Large intestine (tissue), 3 donors: ENCODE data around the gene NR2F1. TPM values are rescaled to one million over a fixed set of nuclear protein-coding genes. Genes with fewer than 3 reads are reported as not detected.

Source experiments
- DNase-seq, 2 donors: peaks; one replicate each; pipeline versions ENCODE4 v3.0.0 to v3.0.0-alpha.2; 2013
- H3K27ac ChIP-seq: one replicate; pipeline ENCODE4 v1.5.1; 2013; ENCODE audit warnings: low read length
- H3K27me3 ChIP-seq: 2 replicates; pipeline ENCODE4 v1.6.1; 2013; ENCODE audit warnings: low read length; ENCODE audit not compliant: control insufficient read depth, insufficient read depth
- H3K36me3 ChIP-seq: 2 replicates; pipeline ENCODE4 v1.6.1; 2013; ENCODE audit warnings: low read length; ENCODE audit not compliant: control insufficient read depth, insufficient read depth
- H3K4me1 ChIP-seq: one replicate; pipeline ENCODE4 v1.6.1; 2013; ENCODE audit warnings: low read length; ENCODE audit not compliant: control insufficient read depth, insufficient read depth
- H3K4me3 ChIP-seq: one replicate; pipeline ENCODE4 v1.5.1; 2013; ENCODE audit warnings: low read length
- H3K9me3 ChIP-seq: one replicate; pipeline ENCODE4 v1.6.1; 2013; ENCODE audit warnings: mild to moderate bottlenecking, low read depth, low read length, moderate library complexity; ENCODE audit not compliant: control insufficient read depth
- WGBS: methylation state at CpG from one replicate; pipeline ENCODE4 v1.1.5; 2013; ENCODE audit warnings: low lambda C conversion rate; ENCODE audit not compliant: insufficient coverage; 5-methylcytosine and 5-hydroxymethylcytosine counted together
- polyA plus RNA-seq: library from polyadenylated mRNA; unstranded; fragments of 120-200 nt; gene quantifications from one replicate; pipeline ENCODE4 v1.2.1, GENCODE V29; 2013

The NR2F1 gene
- polyA plus RNA-seq, 1 donor, result 7.6 TPM

- peak; percentile 46 to 79 for DNase-seq
- no CpG with 5 or more reads among the region's 41 CpGs for WGBS
- peaks cover 2% of the 10 kb centered on the region for H3K27me3 ChIP-seq
- H3K4me1 ChIP-seq, result no peaks in the 10 kb centered on the region
- no peaks in the 10 kb centered on the region for H3K36me3 ChIP-seq
- H3K9me3 ChIP-seq, result no peaks in the 10 kb centered on the region
- H3K4me3 ChIP-seq, result peak overlapping the region; percentile 78
- H3K27ac ChIP-seq, result peak overlapping the region; percentile 33
Measured at GRCh38 chr5:93621327-93621798, 38.3 kb downstream of the NR2F1 start.

GRCh38 chr5:93622240-93622885 is 39.3 kb downstream of the NR2F1 start:
- no peaks in the 10 kb centered on the region for H3K4me1 ChIP-seq
- no peaks in the 10 kb centered on the region for H3K27me3 ChIP-seq
- H3K9me3 ChIP-seq, result no peaks in the 10 kb centered on the region
- no peak overlapping the region for H3K27ac ChIP-seq
- H3K4me3 ChIP-seq, result no peak overlapping the region
- H3K36me3 ChIP-seq, result no peaks in the 10 kb centered on the region
- 60% methylated on average over 1 of the region's 4 CpGs for WGBS
- peak; percentile 17 to 54 for DNase-seq

- no peaks in the 10 kb centered on the region for H3K36me3 ChIP-seq
- H3K4me3 ChIP-seq, result no peak overlapping the region
- no CpG with 5 or more reads among the region's 4 CpGs for WGBS
- no peaks in the 10 kb centered on the region for H3K27me3 ChIP-seq
- H3K9me3 ChIP-seq, result no peaks in the 10 kb centered on the region
- DNase-seq, result no peak
- no peaks in the 10 kb centered on the region for H3K4me1 ChIP-seq
- H3K27ac ChIP-seq, result no peak overlapping the region
Measured at GRCh38 chr5:93623153-93623552, 40.1 kb downstream of the NR2F1 start.

- H3K9me3 ChIP-seq, result no peaks in the 10 kb centered on the region
- no peak for DNase-seq
- no peaks in the 10 kb centered on the region for H3K4me1 ChIP-seq
- no peaks in the 10 kb centered on the region for H3K36me3 ChIP-seq
- no peak overlapping the region for H3K4me3 ChIP-seq
- no peaks in the 10 kb centered on the region for H3K27me3 ChIP-seq
- no peak overlapping the region for H3K27ac ChIP-seq
Measured at GRCh38 chr5:93626801-93627200, 43.8 kb downstream of the NR2F1 start.

GRCh38 chr5:93632327-93632726 is 49.3 kb downstream of the NR2F1 start:
- Histone ChIP-seq H3K27me3 (no peaks in the 10 kb centered on the region), H3K36me3 (no peaks in the 10 kb centered on the region), H3K4me1 (no peaks in the 10 kb centered on the region), H3K9me3 (no peaks in the 10 kb centered on the region), H3K4me3 (no peak overlapping the region), H3K27ac (no peak overlapping the region)
- no peak for DNase-seq
- 100% methylated on average over 1 of the region's 4 CpGs for WGBS

- Histone ChIP-seq H3K4me1 (no peaks in the 10 kb centered on the region), H3K36me3 (no peaks in the 10 kb centered on the region), H3K4me3 (no peak overlapping the region), H3K27me3 (no peaks in the 10 kb centered on the region), H3K27ac (no peak overlapping the region), H3K9me3 (peaks cover 5% of the 10 kb centered on the region)
- no peak for DNase-seq
Measured at GRCh38 chr5:93635991-93636390, 53.0 kb downstream of the NR2F1 start.

- no peaks in the 10 kb centered on the region for H3K27me3 ChIP-seq
- no peaks in the 10 kb centered on the region for H3K36me3 ChIP-seq
- H3K4me3 ChIP-seq, result no peak overlapping the region
- H3K4me1 ChIP-seq, result no peaks in the 10 kb centered on the region
- no CpG with 5 or more reads among the region's 1 CpG for WGBS
- H3K27ac ChIP-seq, result no peak overlapping the region
- DNase-seq, result no peak
- H3K9me3 ChIP-seq, result peaks cover 5% of the 10 kb centered on the region
Measured at GRCh38 chr5:93636837-93637236, 53.8 kb downstream of the NR2F1 start.

GRCh38 chr5:93637697-93638096 is 54.7 kb downstream of the NR2F1 start:
- H3K9me3 ChIP-seq, result peaks cover 5% of the 10 kb centered on the region
- H3K27ac ChIP-seq, result no peak overlapping the region
- no peaks in the 10 kb centered on the region for H3K36me3 ChIP-seq
- H3K27me3 ChIP-seq, result no peaks in the 10 kb centered on the region
- WGBS, result 33% methylated on average over 1 of the region's 2 CpGs
- no peak overlapping the region for H3K4me3 ChIP-seq
- H3K4me1 ChIP-seq, result no peaks in the 10 kb centered on the region
- DNase-seq, result peak in 1 of 2 donors; percentile 30

GRCh38 chr5:93642526-93642925 is 59.5 kb downstream of the NR2F1 start:
- no CpG with 5 or more reads among the region's 3 CpGs for WGBS
- peaks cover 5% of the 10 kb centered on the region for H3K9me3 ChIP-seq
- no peak for DNase-seq
- H3K36me3 ChIP-seq, result no peaks in the 10 kb centered on the region
- H3K4me1 ChIP-seq, result no peaks in the 10 kb centered on the region
- no peaks in the 10 kb centered on the region for H3K27me3 ChIP-seq
- no peak overlapping the region for H3K27ac ChIP-seq
- no peak overlapping the region for H3K4me3 ChIP-seq
